Choroid plexus epithelial cell (primary cell): ENCODE data around the gene CCSAP.

Experiments used
- DNase-seq: peaks from one replicate; pipeline ENCODE4 v3.0.0-alpha.2; 2010; ENCODE audit warnings: low read depth
- H3K4me3 ChIP-seq: 2 replicates; pipeline ENCODE4 v1.5.1; 2011; ENCODE audit warnings: low read depth, mild to moderate bottlenecking, control low read depth, low read length, moderate library complexity
- CTCF ChIP-seq: conservative IDR thresholded peaks from 2 replicates; pipeline ENCODE4 v1.5.1; 2011; ENCODE audit warnings: low read depth, mild to moderate bottlenecking, control low read depth, inconsistent platforms, low read length, moderate library complexity

CCSAP gene

GRCh38 chr1:229288516-229288915 is 54.3 kb downstream of the CCSAP start:
- H3K4me3 ChIP-seq: no peak overlapping the region
- no peak for DNase-seq
- TF ChIP-seq CTCF: no peak

GRCh38 chr1:229287267-229287666 is 55.6 kb downstream of the CCSAP start:
- no peak for TF ChIP-seq CTCF
- DNase-seq: no peak
- no peak overlapping the region for H3K4me3 ChIP-seq

GRCh38 chr1:229286099-229286766 is 56.6 kb downstream of the CCSAP start:
- no peak overlapping the region for H3K4me3 ChIP-seq
- no peak for TF ChIP-seq CTCF
- DNase-seq: peak; percentile 25

GRCh38 chr1:229285440-229285839 is 57.4 kb downstream of the CCSAP start:
- DNase-seq: no peak
- TF ChIP-seq CTCF: no peak
- H3K4me3 ChIP-seq: no peak overlapping the region

GRCh38 chr1:229284887-229285286 is 58.0 kb downstream of the CCSAP start:
- no peak for DNase-seq
- no peak for TF ChIP-seq CTCF

GRCh38 chr1:229283183-229283611 is 59.6 kb downstream of the CCSAP start:
- TF ChIP-seq CTCF: no peak
- no peak for DNase-seq
- no peak overlapping the region for H3K4me3 ChIP-seq

More at GRCh38 chr1:229284887-229285286, 58.0 kb downstream of the CCSAP start:
- H3K4me3 ChIP-seq: no peak overlapping the region

GRCh38 chr1:229282295-229282823 is 60.5 kb downstream of the CCSAP start:
- no peak for TF ChIP-seq CTCF
- no peak overlapping the region for H3K4me3 ChIP-seq
- no peak for DNase-seq
